WTC11 (cell line): ENCODE measurements around the gene GDPD4. TPM values are rescaled to one million over a fixed set of nuclear protein-coding genes. Genes with fewer than 3 reads are reported as not detected.

ENCODE experiments used
- ATAC-seq: fragments of 200-7000 bp; cut with Tn5 transposase; 2 replicates; pipeline ENCODE4 v1.10.0; 2021; ENCODE audit warnings: mild to moderate bottlenecking, moderate library complexity
- CTCF ChIA-PET: fragments of 300-600 bp; sonication (Branson Sonifier 250); formaldehyde crosslinking; loops from one replicate; lab custom pipeline; 2021; ENCODE audit warnings: antibody characterized with exemption; lab: Charles Lee
- POLR2A ChIA-PET: fragments of 350-600 bp; sonication (Branson Sonifier 250); formaldehyde crosslinking; loops from one replicate; lab custom pipeline; 2021; ENCODE audit warnings: antibody characterized with exemption; lab: Charles Lee
- DNase-seq: peaks from one replicate; pipeline ENCODE4 v3.0.0; 2021; ENCODE audit warnings: low spot score
- H3K27ac Mint-ChIP-seq: 2 replicates; pipeline ENCODE4 v1.8.0; 2021; ENCODE audit warnings: mixed read lengths
- H3K27me3 Mint-ChIP-seq: 2 replicates; pipeline ENCODE4 v1.8.0; 2021; ENCODE audit warnings: low read depth, mild to moderate bottlenecking, moderate library complexity, mixed read lengths
- H3K36me3 Mint-ChIP-seq: 2 replicates; pipeline ENCODE4 v1.8.0; 2021; ENCODE audit warnings: mixed read lengths
- H3K4me1 Mint-ChIP-seq: 2 replicates; pipeline ENCODE4 v1.8.0; 2022; ENCODE audit warnings: mixed read lengths
- H3K4me3 Mint-ChIP-seq: 2 replicates; pipeline ENCODE4 v1.8.0; 2021; ENCODE audit warnings: mild to moderate bottlenecking, moderate library complexity, mixed read lengths
- H3K9me3 Mint-ChIP-seq: 2 replicates; pipeline ENCODE4 v1.8.0; 2021; ENCODE audit warnings: mixed read lengths
- ATF6 ChIP-seq: sonication (generic); formaldehyde crosslinking; IDR thresholded peaks from 2 replicates; pipeline ENCODE4 v1.8.1; 2023; ENCODE audit warnings: mild to moderate bottlenecking, missing genetic modification reagents
- FOXJ3 ChIP-seq: sonication (generic); formaldehyde crosslinking; IDR thresholded peaks from 2 replicates; pipeline ENCODE4 v1.9.0; 2021; ENCODE audit warnings: missing genetic modification reagents, mild to moderate bottlenecking, borderline replicate concordance
- FOXP4 ChIP-seq: sonication (generic); formaldehyde crosslinking; IDR thresholded peaks from 2 replicates; pipeline ENCODE4 v1.8.0; 2022; ENCODE audit warnings: mild to moderate bottlenecking, missing genetic modification reagents
- GTF2I ChIP-seq: fragments of 250-450 bp; sonication (Bioruptor Pico); conservative IDR thresholded peaks from 2 replicates; pipeline ENCODE4 v1.4.0; 2021; ENCODE audit warnings: mild to moderate bottlenecking
- HMGA2 ChIP-seq: fragments of 250-450 bp; sonication (Bioruptor Pico); IDR thresholded peaks from 2 replicates; pipeline ENCODE4 v1.4.0; 2021; ENCODE audit warnings: mild to moderate bottlenecking, moderate library complexity
- MLX ChIP-seq: sonication (generic); formaldehyde crosslinking; IDR thresholded peaks from 2 replicates; pipeline ENCODE4 v1.8.1; 2023; ENCODE audit warnings: mild to moderate bottlenecking, missing genetic modification reagents, moderate library complexity
- NFATC4 ChIP-seq: fragments of 250-450 bp; sonication (Bioruptor Pico); IDR thresholded peaks from 2 replicates; pipeline ENCODE4 v1.9.0; 2021; ENCODE audit warnings: mild to moderate bottlenecking
- NFE2L1 ChIP-seq: sonication (generic); formaldehyde crosslinking; IDR thresholded peaks from 2 replicates; pipeline ENCODE4 v1.8.1; 2023; ENCODE audit warnings: missing genetic modification reagents
- NR2C2 ChIP-seq: sonication (generic); formaldehyde crosslinking; IDR thresholded peaks from 2 replicates; pipeline ENCODE4 v1.8.0; 2022; ENCODE audit warnings: mild to moderate bottlenecking, missing genetic modification reagents
- NR3C1 ChIP-seq: sonication (generic); formaldehyde crosslinking; conservative IDR thresholded peaks from 2 replicates; pipeline ENCODE4 v1.8.1; 2023; ENCODE audit warnings: low read depth, mild to moderate bottlenecking, missing genetic modification reagents
- PREB ChIP-seq: sonication (generic); formaldehyde crosslinking; IDR thresholded peaks from 2 replicates; pipeline ENCODE4 v1.8.1; 2022; ENCODE audit warnings: mild to moderate bottlenecking, missing genetic modification reagents, moderate library complexity, borderline replicate concordance
- RELA ChIP-seq: sonication (generic); formaldehyde crosslinking; IDR thresholded peaks from 2 replicates; pipeline ENCODE4 v1.8.1; 2022; ENCODE audit warnings: missing genetic modification reagents, mild to moderate bottlenecking, borderline replicate concordance
- RORB ChIP-seq: fragments of 250-450 bp; sonication (Bioruptor Pico); IDR thresholded peaks from 2 replicates; pipeline ENCODE4 v1.9.0; 2021; ENCODE audit warnings: mild to moderate bottlenecking
- SMAD4 ChIP-seq: sonication (generic); formaldehyde crosslinking; IDR thresholded peaks from 2 replicates; pipeline ENCODE4 v1.8.0; 2022; ENCODE audit warnings: mild to moderate bottlenecking, missing genetic modification reagents
- SOX15 ChIP-seq: fragments of 250-450 bp; sonication (Bioruptor Pico); IDR thresholded peaks from 2 replicates; pipeline ENCODE4 v1.9.0; 2021; ENCODE audit warnings: mild to moderate bottlenecking
- USF1 ChIP-seq: sonication (generic); formaldehyde crosslinking; IDR thresholded peaks from 2 replicates; pipeline ENCODE4 v1.8.0; 2022; ENCODE audit warnings: mild to moderate bottlenecking, missing genetic modification reagents
- USF2 ChIP-seq: sonication (generic); formaldehyde crosslinking; IDR thresholded peaks from 2 replicates; pipeline ENCODE4 v1.8.1; 2023; ENCODE audit warnings: mild to moderate bottlenecking, missing genetic modification reagents, moderate library complexity
- ZNF317 ChIP-seq: sonication (generic); formaldehyde crosslinking; IDR thresholded peaks from 2 replicates; pipeline ENCODE4 v1.8.1; 2023; ENCODE audit warnings: low read depth, mild to moderate bottlenecking, moderate library complexity, missing genetic modification reagents, borderline replicate concordance
- ZNF396 ChIP-seq: fragments of 250-450 bp; sonication (Bioruptor Pico); IDR thresholded peaks from 2 replicates; pipeline ENCODE4 v1.8.0; 2021; ENCODE audit warnings: mild to moderate bottlenecking, moderate library complexity, borderline replicate concordance
- ZNF425 ChIP-seq: fragments of 250-450 bp; sonication (Bioruptor Pico); conservative IDR thresholded peaks from 2 replicates; pipeline ENCODE4 v1.9.0; 2021; ENCODE audit warnings: mild to moderate bottlenecking
- total RNA-seq: library from RNA; stranded (reverse); gene quantifications from 3 replicates; pipeline ENCODE4 v1.2.3, GENCODE V29; 2021

GDPD4 gene
- total RNA-seq, 1 experiment from 2014 or later, result not detected

GRCh38 chr11:77203901-77204753 is 97.4 kb downstream of the GDPD4 start:
- peak; percentile 9 for DNase-seq
- no peak for ATAC-seq
- no peaks in the 10 kb centered on the region for H3K36me3 Mint-ChIP-seq
- H3K4me3 Mint-ChIP-seq, result no peak overlapping the region
- H3K27me3 Mint-ChIP-seq, result no peaks in the 10 kb centered on the region
- no peak overlapping the region for H3K27ac Mint-ChIP-seq
- ChIA-PET POLR2A (no interaction called here), CTCF (interaction anchor here (0.9 to 1.9 kb wide), 5 partner anchors 8 to 414 kb away, joined by 3 to 7 read pairs (median 3); partner anchors contain the start of gene MYO7A)
- peaks cover 4% of the 10 kb centered on the region; the same call in 1 of the 2 replicates for H3K4me1 Mint-ChIP-seq
- TF ChIP-seq FOXP4 (CRISPR knock-in tag), result no peak
- no peak for TF ChIP-seq MLX
- TF ChIP-seq GTF2I, result no peak
- TF ChIP-seq NFATC4, result no peak
- TF ChIP-seq SOX15, result no peak
- no peak for TF ChIP-seq ZNF396 (CRISPR knock-in tag)
- no peak for TF ChIP-seq PREB
- no peak for TF ChIP-seq SMAD4 (CRISPR knock-in tag)
- TF ChIP-seq RELA (CRISPR knock-in tag), result no peak
- TF ChIP-seq NR3C1 (CRISPR knock-in tag), result no peak
- TF ChIP-seq USF2 (CRISPR knock-in tag), result no peak
- no peak for TF ChIP-seq HMGA2 (CRISPR knock-in tag)
- H3K9me3 Mint-ChIP-seq, result no peaks in the 10 kb centered on the region

- Mint-ChIP-seq H3K4me3 (no peak overlapping the region), H3K27ac (peak overlapping the region; percentile 32; the same call in 1 of the 2 replicates), H3K27me3 (no peaks in the 10 kb centered on the region), H3K36me3 (no peaks in the 10 kb centered on the region), H3K9me3 (no peaks in the 10 kb centered on the region), H3K4me1 (peaks cover 4% of the 10 kb centered on the region; the same call in 1 of the 2 replicates)
- DNase-seq (peak; percentile 9), ATAC-seq (peak; percentile 13; the same call in 1 of the 2 replicates)
- ChIA-PET POLR2A (no interaction called here), CTCF (interaction anchor here (0.9 to 1.9 kb wide), 3 partner anchors 90 to 415 kb away, joined by 3 to 7 read pairs (median 3); no protein-coding TSS in a partner anchor)
- TF ChIP-seq RORB (CRISPR knock-in tag), result no peak
- no peak for TF ChIP-seq NFE2L1
- TF ChIP-seq FOXJ3 (CRISPR knock-in tag), result no peak
- TF ChIP-seq NR2C2, result no peak
- no peak for TF ChIP-seq ATF6
- no peak for TF ChIP-seq NFATC4
- no peak for TF ChIP-seq USF1 (CRISPR knock-in tag)
- TF ChIP-seq ZNF317 (CRISPR knock-in tag), result no peak
- no peak for TF ChIP-seq ZNF425 (CRISPR knock-in tag)
Observed at GRCh38 chr11:77202941-77203900, 98.3 kb downstream of the GDPD4 start.
